Activated CD8-positive, alpha-beta memory T cell treated with anti-CD3 and anti-CD28 coated beads for 1 hour (primary cell): ENCODE measurements around the gene RBM19.

Experiments
- DNase-seq, 2 donors: peaks; one replicate each; pipeline ENCODE4 v3.0.0-alpha.2; 2020; ENCODE audit warnings: low read depth in 1 of 2; ENCODE audit errors: extremely low read depth in 1 of 2

Gene RBM19

DNA sequence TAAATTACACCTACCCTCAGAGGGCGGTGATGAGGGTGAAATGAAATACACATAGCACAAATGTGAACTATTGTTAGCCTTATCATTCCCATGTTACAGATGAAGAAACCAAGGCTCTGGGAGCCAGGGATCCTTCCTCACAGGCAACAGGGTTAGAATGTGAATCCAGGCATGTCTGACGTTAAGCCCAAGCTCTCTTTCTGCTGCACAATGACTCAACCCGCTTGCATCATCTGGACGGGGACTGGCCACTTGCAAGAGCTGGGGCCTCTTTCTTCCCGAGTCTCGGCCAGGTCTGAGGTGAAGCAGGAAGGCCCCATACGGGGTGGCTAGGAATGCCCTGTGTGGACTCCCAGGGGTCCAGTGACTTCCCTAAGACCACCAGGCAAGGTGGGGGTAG lies 105.2 kb downstream of the RBM19 start:
- DNase-seq: no peak

DNA sequence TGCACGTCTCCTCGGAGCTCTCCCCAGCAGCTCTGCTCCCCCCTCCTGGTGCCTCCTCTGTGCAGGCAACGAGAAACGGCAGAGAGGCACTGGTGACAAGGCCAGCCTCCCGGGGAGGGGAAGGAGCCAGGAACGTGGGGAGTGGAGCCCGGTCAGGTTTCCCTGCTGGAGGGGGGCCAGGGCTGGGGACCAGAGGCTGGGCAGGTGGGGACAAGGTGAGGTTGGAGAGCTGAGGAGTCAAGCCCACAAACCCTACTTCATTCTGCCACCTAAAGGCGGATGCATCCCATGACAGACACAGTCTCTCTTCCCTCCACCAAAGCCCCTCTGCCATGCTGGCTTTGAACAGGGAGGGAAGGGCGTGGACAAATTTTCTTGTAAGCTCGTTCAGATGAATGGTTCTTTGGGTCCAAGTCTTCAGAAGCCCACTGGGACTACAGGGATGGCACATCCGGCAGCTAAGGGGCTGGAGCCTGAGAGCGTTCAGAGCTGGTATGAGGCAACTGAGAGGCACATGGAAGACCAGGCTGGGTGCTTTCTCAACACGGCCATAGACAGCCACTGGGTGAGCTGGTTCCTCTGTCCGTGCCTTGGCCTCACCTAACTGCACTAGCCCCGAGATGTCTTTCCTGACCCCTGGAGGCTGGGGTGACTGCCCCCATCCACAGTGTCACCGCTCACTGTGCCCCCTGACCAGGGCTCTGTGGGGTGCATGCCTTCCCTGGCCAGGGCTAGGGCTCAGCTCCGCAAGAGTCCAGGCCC lies 105.9 kb downstream of the RBM19 start:
- no peak for DNase-seq

DNA sequence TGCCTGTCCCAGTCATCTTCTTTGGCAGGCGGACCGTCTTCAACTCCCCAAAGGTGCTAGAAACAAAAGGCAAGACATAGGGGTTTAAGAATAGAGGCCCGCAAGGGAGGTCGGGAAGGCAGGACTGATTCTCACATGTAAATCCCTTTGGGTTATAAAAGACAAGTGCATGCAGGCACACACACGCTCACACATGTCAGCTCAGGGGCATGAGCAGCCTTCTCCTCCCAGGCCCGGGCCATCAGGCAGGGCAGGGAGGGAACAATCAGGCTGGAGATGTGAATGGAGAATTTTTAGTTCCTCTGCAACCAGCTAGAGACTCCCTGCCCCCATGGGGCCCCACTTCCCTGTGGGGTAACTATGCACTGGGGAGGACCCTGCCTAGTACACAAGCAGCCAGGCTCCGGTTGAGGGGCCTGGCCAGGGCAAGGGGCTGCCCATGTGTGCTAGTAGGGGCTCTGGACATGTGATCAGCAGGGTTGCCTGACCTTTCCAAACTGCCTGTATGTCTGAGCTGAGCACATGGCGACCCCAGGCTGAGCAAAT lies 107.2 kb downstream of the RBM19 start:
- DNase-seq: no peak

DNA sequence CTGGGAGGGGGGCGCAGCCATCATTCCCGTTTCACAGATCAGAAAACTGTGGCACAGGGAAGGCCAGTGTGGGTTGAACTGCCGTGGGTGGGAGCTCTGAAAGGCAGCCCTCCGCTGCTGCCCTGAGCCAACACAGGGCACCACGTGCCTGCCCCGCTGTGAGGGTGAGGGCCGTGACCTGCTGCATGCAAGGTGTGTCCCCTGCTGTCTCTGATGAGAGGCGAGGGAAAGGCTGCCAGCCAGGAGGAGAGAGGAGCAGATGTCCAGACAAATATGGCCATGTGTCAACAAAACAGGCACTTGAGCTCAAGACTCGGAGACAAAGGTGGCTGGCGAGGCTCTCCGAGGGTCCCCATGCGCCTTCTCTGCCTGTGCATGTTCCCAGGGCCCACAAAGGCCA lies 108.8 kb downstream of the RBM19 start:
- no peak for DNase-seq

DNA sequence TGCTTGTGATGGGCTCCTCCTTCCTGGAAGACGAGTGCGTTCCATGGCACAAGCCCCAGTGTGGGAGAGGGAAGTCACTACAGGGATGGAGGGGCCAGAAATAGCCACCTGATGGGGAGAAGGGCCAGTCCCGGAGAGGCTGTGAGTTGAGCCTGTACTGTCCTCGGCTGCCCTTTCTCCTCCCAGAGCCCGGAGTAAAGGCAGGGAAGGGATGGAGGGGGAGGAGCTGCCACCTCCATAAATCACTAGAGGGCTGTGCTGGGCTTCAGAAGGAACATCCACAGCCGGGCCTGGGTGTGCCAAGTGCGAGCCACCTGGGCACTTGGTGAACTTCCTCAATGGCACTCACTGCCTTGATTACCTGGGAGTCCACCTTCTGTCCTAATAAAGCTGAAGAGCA lies 110.1 kb downstream of the RBM19 start:
- no peak for DNase-seq

DNA sequence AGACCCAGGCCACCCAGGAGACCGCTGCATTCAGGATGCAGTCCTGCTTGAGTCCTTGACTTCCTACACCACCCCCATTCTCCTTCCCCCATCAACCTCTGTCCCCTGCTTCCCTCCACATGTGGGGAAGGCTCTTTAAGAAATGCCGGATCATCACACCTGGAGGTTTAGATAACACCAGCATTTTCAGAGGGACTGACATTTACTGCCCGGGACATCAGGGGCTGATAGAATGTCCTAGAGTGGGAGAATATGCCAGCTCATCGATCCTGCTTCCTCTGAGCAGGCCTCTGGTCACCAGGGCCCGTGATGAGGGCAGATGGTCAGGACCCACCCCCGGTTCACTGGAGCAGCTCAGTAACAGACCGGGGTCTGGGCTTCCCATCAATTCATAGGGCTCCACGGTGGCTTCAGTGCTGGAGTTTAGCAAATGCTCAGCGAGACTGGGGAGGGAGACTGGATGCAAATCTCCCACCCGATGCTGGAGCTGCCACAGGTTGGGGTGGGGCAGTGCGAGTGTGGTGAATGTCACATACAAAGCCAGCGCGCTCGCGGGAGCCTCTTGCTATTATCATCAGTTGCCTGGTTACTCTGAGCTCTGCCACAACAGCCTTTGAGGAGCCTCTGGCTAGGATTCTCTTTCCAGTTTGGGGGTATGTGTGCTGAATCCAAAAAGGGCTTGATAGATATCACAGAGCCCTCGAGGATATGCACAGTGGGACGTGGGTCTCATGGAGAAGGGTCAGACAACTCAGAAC lies 111.6 kb downstream of the RBM19 start:
- DNase-seq: no peak

DNA sequence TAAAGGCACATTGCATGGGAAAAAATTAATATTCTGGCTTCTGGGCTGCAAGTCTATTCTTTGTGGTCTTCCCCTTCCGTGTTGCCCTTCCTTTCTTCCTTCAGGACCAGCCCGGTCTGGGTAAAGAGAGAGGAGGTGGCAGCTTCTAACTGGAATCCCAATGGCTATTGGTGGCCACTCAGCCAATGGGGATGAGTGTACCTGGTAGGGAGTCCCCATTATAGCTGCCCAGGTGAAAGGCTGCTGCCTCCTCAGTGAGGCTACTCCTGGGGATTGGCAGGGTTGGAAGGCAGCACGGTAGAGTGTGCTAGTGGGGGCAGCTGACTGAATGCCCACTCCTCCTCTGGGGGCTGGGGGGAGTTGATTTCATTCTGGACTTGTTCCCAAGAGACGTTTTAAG lies 112.6 kb downstream of the RBM19 start:
- no peak for DNase-seq

DNA sequence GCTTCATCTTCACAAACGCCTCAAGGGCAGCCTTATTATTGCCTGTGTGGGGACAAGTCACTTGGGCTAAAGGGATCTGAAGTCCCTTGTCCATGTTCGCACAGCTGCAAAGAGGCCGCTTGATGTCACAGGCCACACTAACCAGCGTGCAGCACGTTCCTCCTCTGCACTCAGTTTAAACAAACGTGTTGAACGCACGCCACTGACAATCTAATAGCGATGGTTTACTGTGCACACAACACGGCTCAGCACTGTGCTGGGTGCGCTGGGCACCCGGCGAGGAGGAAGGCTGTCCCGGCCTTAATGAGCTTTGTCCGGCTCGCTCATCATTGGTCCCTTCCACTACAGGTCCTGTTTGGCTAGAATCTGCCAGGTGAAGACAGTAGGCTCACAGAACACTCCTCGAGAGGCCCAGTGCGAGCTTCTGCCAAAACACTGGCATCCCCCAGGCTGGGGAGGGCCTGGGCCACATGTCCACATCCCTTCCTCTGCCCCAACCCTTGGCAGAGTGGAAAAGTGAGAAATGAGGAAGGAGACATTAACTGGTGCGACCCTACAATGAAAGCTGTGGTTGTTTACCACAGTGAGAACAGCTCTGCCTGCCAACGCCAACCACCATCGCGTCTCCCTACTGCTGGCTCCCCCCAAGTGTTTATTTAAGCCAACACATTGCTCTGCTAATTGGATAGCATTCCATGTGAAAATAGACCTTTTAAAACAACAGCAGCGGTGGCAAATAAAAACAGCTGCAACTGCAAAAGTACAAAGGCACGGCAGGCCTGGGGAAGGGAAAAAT lies 113.2 kb downstream of the RBM19 start:
- DNase-seq: no peak

DNA sequence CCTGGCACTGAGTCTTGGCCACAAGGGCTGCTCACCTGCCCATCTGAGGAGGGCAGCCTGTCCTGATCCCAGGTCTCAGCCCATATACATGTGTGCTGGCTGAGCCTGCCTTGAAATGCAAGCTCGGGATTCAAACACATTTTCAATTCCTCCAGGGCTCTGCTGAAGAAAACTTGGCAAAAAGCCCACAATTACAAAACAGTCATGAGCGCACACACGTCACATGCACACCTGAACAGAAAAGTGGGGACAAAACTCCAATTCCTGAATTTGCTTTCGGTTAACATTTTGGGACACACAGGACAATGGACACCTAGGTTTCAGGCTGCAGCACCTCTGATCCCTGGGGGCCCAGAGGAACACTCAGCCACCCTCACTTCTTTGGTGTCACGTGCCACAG lies 113.9 kb downstream of the RBM19 start:
- DNase-seq: no peak

DNA sequence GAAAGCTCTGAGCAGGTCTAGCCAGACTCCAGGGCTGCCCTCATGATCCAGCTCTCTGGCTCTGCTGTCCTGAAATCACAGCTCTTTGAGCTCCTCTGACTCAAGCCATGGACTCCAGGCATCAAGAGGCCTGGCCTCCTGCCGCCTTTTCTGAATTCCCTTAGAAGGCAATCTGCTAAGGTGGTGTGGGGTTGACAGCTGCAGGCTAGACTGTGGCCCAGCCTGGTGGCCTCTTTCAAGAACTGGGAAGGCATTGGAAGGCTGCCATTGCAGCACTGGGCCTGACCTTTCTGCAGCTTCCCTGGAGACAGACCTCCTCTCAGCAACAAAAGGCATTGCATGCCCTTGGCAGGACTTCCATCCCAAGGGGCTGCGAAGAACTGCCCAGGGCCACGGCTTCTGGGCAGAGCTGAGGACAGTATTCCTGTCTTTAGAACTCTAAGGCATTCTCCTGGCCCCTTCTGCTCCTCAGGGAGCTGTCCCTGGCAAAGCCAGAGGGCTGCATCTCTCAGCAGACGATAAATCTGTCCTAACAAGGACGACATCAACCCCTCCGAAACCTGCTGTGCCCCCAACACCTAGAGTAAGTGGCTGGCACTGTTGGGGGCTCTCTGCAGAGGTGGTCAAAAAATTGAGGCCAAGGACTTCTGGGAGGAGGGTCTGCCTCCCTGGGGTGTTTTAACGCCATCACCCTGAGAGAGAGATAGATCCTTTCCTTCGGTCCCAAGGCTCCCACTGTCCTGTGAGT lies 115.6 kb downstream of the RBM19 start:
- DNase-seq: no peak

DNA sequence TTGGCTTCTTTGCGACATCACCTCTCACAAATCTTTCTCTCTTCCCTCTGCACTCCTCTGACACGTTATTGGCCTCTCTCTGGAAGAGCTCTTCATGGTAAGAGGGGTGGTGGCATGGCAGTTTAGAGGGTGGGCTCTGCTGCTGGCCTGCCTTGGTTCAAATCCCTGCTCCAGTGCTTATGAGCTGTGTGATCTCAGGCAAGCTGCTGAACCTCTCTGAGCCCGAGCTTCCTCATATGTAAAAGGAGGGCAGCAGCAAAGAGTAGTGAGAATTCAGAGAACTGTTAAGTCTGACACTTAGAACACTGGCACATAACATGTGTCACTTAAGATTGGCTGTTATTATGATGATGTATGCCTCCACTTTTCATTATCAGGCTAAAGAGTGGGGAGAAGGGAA lies 118.3 kb downstream of the RBM19 start:
- no peak for DNase-seq

DNA sequence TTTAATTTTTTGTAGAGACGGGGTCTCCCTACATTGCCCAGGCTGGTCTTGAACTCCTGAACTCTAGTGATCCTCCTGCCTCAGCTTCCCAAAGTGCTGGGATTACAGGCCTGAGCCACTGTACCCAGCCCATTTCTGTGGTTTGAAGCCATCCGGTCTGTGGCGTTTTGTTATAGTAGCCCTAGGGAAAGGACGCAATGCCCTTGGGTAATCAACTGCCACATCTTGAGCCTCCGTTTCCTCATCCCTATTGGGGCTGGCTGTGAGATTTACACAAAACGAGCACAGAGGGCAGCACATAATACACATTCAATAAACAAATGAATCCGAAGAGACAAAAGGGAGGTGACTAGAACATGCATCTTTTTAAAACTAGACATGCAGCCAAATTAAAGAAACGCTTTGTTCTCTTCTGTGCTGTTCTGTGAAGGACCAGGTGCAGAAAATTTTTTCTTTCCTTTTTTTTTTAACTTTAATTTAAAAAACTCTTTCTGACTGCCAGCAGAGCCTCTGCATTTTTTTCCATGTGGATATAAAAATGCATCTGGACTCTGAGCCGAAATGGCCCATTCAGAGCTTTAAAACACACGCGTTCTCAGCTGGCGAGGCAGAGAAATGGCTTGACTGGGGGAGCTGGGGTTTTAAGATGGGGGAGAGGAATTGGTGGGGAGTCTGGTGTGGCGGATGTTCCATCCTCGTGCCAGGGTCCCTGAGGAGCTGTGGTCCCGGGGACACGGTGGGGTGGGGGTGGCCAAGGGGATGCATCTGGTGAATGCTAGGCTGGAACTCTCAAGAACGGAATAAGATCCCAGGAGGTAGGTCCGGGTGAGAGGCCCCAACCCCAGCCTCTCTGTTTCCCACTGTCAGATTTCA lies 119.0 kb downstream of the RBM19 start:
- DNase-seq: no peak

DNA sequence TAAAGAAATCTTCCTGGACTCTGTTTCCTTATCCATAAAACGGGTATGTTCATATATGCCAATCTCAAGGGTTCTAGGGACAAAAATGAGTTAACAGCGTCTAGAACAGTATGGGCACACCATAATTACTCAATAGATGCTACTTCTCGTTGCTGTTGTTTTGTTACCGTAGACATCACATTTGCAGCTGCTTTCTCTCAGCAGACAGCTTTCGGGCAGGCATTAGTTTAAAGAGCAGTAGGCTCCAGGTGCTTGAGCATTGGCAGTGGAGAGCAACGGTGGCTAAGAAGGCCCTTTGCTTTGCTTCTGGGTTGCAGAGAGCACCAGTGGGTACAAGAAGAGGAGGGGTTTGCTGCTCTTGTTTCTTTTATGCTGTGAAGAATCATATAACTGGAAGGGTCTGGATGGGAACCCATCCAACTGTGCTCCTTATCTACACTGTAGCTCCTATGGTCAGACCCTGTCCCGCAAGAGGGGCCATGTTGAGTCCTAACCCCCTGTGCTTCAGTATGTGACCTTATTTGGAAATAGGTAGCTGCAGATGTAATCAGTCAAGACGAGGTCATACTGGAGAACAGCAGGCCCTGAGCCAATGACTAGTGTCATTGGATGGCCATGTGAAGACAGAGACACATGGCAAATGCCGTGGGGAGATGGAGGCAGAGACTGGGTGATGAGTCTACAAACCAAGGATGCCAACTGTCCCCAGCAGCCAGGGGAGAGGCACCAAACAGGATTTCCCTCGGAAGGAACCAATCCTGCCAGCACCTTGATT lies 120.0 kb downstream of the RBM19 start:
- DNase-seq: no peak

DNA sequence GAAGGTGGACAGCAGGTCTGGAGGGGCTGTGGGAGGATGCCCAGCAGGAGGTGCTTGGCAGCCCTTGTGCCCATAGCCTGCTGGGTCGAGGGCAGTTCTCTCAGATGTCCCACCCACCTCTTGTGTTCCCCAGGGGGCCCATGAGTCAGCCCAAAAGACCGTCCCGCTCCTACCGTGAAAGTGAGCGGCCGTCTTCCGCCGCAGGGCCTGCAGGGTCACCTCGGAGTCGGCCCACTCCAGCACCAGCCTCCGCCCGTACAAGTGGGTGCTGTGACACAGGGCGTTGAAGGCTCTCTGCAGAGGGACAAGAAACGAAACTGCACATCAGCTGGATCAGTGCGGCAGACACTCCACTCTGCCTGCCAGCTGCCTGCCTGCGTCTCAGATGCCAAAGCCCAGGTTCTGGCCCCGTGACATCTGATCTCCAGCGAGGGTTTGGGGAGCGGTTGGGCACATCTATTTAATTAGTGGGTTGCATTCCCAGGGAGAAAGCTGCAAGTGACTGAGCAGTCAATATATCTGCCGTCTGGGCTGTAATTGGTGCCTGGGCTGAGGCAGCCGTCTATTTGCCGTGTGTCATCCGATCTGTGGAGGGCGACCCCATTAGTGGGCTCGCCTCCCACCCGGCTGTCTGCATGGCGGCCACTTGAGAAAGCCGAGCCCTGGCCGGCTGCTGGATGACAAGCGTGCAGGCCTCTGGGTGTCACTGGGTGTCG lies 121.5 kb downstream of the RBM19 start:
- no peak for DNase-seq

DNA sequence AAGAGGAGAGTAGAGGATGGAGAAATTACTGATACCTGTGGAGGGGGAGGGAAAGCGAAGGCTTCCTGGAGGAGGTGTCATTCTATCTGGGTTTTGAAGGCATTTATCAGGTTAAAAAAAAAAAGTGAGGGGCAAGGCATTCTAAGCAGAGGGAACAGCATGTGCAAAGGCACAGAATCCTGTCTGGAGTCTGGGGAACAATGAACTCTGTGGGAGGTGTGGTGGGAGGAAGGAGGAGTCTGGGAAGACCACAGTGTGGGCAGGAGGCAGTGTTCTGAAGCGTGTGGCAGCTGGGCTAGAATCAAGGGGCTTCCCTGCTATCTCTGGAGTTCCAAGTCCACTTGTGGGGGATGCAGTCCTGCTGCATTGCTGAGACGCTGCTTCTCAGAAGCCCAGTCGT lies 123.4 kb downstream of the RBM19 start:
- DNase-seq: no peak

DNA sequence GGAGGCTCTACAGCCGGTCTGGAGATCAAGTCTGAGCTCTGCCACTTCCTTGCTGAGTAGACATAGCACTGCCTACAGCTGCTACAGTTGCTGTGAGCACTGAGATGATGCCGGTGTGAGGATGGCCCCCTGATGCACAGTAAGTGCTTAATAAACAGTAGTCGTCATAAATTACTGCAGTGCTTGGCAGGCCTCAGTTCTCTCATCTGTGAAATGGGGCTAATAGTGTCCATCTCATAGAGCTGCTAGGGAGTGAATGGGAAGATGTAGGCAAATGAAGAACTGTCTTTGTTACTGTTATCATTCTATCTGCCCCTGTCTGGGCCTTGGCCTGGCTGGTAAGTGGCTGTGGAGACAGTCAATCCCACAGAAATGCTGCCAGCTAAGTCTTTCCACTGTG lies 124.3 kb downstream of the RBM19 start:
- no peak for DNase-seq

DNA sequence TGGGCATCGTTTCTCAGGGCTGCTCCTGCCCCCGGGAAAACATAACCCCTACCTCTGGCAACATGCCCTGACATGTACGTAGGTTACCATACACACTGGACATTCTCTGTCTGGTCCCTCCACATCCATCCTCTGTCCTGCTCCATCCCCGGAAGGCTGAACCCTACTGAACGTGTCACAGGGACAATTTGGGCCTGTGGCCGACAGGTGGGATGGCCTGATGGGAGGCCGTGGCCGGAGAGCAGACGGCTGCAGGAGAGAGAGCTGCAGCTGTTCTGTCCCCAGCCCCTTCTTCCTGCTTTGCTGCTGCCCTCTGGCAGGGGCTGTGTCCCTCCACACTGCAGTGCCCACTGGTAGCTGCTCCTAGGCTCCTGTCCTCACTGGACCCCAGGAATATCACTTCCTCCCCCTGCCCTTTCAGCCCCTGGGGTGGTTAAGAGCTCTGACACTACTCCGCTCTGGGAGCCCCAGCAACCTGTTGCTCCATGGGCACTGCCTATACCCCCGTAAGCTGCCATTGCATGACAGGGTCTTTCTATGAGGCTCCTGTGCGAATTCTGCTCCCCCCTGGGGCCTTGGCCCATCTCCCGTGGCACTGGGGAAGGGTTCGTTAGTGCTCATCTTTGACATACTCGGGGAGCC lies 125.6 kb downstream of the RBM19 start:
- DNase-seq: no peak

DNA sequence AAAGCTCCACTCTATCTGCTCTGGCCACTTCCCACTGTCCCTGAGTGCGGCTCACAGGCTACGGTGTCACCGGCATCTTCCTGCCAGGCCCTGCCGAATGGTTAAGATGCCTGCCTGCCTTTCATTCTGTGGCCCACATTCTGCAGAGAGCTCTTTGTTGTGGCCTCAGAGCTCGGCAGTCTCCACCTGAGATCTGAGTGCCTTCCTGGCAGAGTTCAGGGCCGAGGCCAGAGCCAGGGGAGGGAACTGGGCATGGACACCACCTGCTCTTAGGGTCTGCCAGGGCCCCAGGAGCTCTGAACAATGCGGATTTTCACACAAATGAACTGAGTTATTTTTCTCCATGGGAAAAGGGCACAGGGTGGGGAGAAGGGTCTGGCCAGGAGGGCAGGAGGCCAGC lies 127.2 kb downstream of the RBM19 start:
- no peak for DNase-seq
